Bronchial epithelial cell (primary cell): Measurements from ENCODE around the gene STAT6. TPM values are rescaled to one million over a fixed set of nuclear protein-coding genes. Genes with fewer than 3 reads are reported as not detected.

Experiments used
- DNase-seq: peaks from one replicate; pipeline ENCODE4 v3.0.0-alpha.2; 2010; ENCODE audit warnings: low read depth
- FAIRE-seq: peaks from 2 replicates; lab custom pipeline; 2011; peaks lifted over from hg19 to GRCh38; lab: Jason Lieb, UNC
- H3K27me3 ChIP-seq: 2 replicates; pipeline ENCODE4 v1.5.1; 2011; ENCODE audit warnings: low read length; ENCODE audit not compliant: control insufficient read depth, insufficient read depth
- H3K36me3 ChIP-seq: 2 replicates; pipeline ENCODE4 v1.5.1; 2011; ENCODE audit warnings: low read length; ENCODE audit not compliant: control insufficient read depth, insufficient read depth
- H3K4me3 ChIP-seq: 2 replicates; pipeline ENCODE4 v1.5.1; 2011; ENCODE audit warnings: mild to moderate bottlenecking, low read depth, low read length, control low read depth
- total RNA-seq: library from RNA; depleted of rRNA; stranded (reverse); fragments of >200 nt; gene quantifications from 2 replicates; pipeline ENCODE4 v1.2.1, GENCODE V29; 2014
- TF ChIP-seq, protein P1 (sequence below): IDR thresholded peaks from 2 replicates; pipeline ENCODE4 v1.5.1; 2011; ENCODE audit warnings: mild to moderate bottlenecking, moderate library complexity, low read length, control low read depth, inconsistent platforms; ENCODE audit not compliant: insufficient read depth, severe bottlenecking

The STAT6 gene
- total RNA-seq, 1 donor from 2014 or later = 30.8 TPM

GRCh38 chr12:57157588-57158173 is 46.5 kb upstream of the STAT6 start:
- TF ChIP-seq, protein P1, sequence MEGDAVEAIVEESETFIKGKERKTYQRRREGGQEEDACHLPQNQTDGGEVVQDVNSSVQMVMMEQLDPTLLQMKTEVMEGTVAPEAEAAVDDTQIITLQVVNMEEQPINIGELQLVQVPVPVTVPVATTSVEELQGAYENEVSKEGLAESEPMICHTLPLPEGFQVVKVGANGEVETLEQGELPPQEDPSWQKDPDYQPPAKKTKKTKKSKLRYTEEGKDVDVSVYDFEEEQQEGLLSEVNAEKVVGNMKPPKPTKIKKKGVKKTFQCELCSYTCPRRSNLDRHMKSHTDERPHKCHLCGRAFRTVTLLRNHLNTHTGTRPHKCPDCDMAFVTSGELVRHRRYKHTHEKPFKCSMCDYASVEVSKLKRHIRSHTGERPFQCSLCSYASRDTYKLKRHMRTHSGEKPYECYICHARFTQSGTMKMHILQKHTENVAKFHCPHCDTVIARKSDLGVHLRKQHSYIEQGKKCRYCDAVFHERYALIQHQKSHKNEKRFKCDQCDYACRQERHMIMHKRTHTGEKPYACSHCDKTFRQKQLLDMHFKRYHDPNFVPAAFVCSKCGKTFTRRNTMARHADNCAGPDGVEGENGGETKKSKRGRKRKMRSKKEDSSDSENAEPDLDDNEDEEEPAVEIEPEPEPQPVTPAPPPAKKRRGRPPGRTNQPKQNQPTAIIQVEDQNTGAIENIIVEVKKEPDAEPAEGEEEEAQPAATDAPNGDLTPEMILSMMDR = no peak
- Histone ChIP-seq H3K27me3 (no peaks in the 10 kb centered on the region), H3K36me3 (peaks cover 29% of the 10 kb centered on the region), H3K4me3 (no peak overlapping the region)
- FAIRE-seq = no peak
- DNase-seq = no peak

DNA sequence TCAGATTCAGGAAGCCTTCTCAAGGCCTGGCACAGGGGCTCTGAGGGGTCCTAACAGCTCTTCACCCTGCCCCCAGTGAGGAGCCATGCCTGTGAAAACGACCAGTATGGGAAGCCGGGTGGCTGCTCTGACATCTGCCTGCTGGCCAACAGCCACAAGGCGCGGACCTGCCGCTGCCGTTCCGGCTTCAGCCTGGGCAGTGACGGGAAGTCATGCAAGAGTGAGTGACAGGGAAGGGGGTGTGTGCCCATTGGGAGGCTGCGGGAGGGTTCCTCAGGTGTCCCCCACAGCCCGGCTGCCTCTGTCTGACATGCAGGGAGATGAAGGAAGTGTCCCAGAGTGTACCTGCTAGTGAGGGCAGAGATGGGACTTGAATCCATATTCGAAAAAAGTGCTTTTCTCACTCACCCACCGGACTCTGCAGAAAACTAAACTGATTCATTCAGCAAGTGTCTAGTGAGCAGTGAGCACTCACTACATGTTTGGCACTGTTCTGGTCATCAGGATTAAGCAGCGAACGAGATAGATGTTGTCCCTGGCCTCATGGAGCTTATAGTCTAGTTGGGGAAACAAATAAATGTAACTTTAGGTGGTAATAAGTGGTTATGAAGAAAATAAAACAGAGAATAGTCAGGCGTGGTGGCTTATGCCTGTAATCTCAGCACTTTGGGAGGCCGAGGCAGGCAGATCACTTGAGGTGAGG is 45.7 kb upstream of the STAT6 start:
- H3K4me3 ChIP-seq = no peak overlapping the region
- TF ChIP-seq, protein P1 = no peak
- FAIRE-seq = no peak
- DNase-seq = no peak
- H3K27me3 ChIP-seq = no peaks in the 10 kb centered on the region
- H3K36me3 ChIP-seq = peaks cover 23% of the 10 kb centered on the region

GRCh38 chr12:57154804-57155434 is 43.8 kb upstream of the STAT6 start:
- H3K4me3 ChIP-seq = no peak overlapping the region
- FAIRE-seq = peak; percentile 89
- no peak for DNase-seq
- H3K27me3 ChIP-seq = no peaks in the 10 kb centered on the region
- TF ChIP-seq, protein P1 = no peak
- H3K36me3 ChIP-seq = peaks cover 17% of the 10 kb centered on the region

- no peak overlapping the region for H3K4me3 ChIP-seq
- no peaks in the 10 kb centered on the region for H3K27me3 ChIP-seq
- FAIRE-seq (no peak), DNase-seq (no peak)
- H3K36me3 ChIP-seq = peaks cover 18% of the 10 kb centered on the region
- TF ChIP-seq, protein P1 = no peak
Measured at GRCh38 chr12:57154076-57154475, 42.9 kb upstream of the STAT6 start.

GRCh38 chr12:57153415-57153997 is 42.3 kb upstream of the STAT6 start:
- no peak for FAIRE-seq

More at GRCh38 chr12:57153415-57153997, 42.3 kb upstream of the STAT6 start:
- no peak overlapping the region for H3K4me3 ChIP-seq
- peaks cover 18% of the 10 kb centered on the region for H3K36me3 ChIP-seq
- DNase-seq = no peak
- TF ChIP-seq, protein P1 = no peak
- no peaks in the 10 kb centered on the region for H3K27me3 ChIP-seq
